H4 (cell line): ENCODE data around the gene KLHL42. TPM values are rescaled to one million over a fixed set of nuclear protein-coding genes. Genes with fewer than 3 reads are reported as not detected.
A peak's percentile ranks its signal among the peaks of the same experiment; 100 is the strongest.
"Not testable (repeated sequence)": the region's sequence is repeated elsewhere in the genome, so short reads cannot be mapped to it uniquely, and the experiment has no call there.

Source experiments
- DNase-seq: peaks from one replicate; pipeline ENCODE4 v3.0.0-alpha.2; 2015; ENCODE audit warnings: low spot score
- total RNA-seq: library from RNA; depleted of rRNA; stranded (reverse); fragments of >200 nt; shearing (Covaris generic); gene quantifications from 2 replicates; pipeline ENCODE4 v1.2.3, GENCODE V29; 2014

KLHL42 gene
- total RNA-seq, 1 experiment from 2014 or later, result 7.4 TPM

- DNase-seq, result no peak
These were observed 37.7 kb downstream of the KLHL42 start for GRCh38 chr12:27817766-27818165.

GRCh38 chr12:27818401-27818918 lies 38.4 kb downstream of the KLHL42 start:
- peak; percentile 9 for DNase-seq

GRCh38 chr12:27820564-27820963 lies 40.5 kb downstream of the KLHL42 start:
- no peak for DNase-seq

GRCh38 chr12:27821259-27821973 lies 41.4 kb downstream of the KLHL42 start:
- DNase-seq, result peak; percentile 55

- peak; percentile 23 for DNase-seq
These were observed 42.2 kb downstream of the KLHL42 start for GRCh38 chr12:27822076-27822712.

- DNase-seq, result no peak
These were observed 43.0 kb downstream of the KLHL42 start for GRCh38 chr12:27823038-27823437.

- DNase-seq, result no peak
These were observed 44.3 kb downstream of the KLHL42 start for GRCh38 chr12:27824126-27824842.

- DNase-seq, result no peak
These were observed 46.0 kb downstream of the KLHL42 start for GRCh38 chr12:27826076-27826475.

GRCh38 chr12:27828196-27828595 lies 48.2 kb downstream of the KLHL42 start:
- DNase-seq, result no peak

- DNase-seq, result no peak
These were observed 58.6 kb downstream of the KLHL42 start for GRCh38 chr12:27838543-27839185.

GRCh38 chr12:27840229-27840999 lies 60.4 kb downstream of the KLHL42 start:
- DNase-seq, result no peak

- DNase-seq, result no peak
These were observed 61.4 kb downstream of the KLHL42 start for GRCh38 chr12:27841392-27841882.

GRCh38 chr12:27843714-27844245 lies 63.7 kb downstream of the KLHL42 start:
- DNase-seq, result peak; percentile 86

- peak; percentile 51 for DNase-seq
These were observed 64.5 kb downstream of the KLHL42 start for GRCh38 chr12:27844366-27845090.

- DNase-seq, result no peak
These were observed 65.2 kb downstream of the KLHL42 start for GRCh38 chr12:27845187-27845586.

GRCh38 chr12:27845706-27846105 lies 65.7 kb downstream of the KLHL42 start:
- DNase-seq, result not testable (repeated sequence)

- DNase-seq, result not testable (repeated sequence)
These were observed 67.3 kb downstream of the KLHL42 start for GRCh38 chr12:27847293-27847692.

GRCh38 chr12:27851311-27851710 lies 71.3 kb downstream of the KLHL42 start:
- DNase-seq, result no peak

GRCh38 chr12:27852117-27852516 lies 72.1 kb downstream of the KLHL42 start:
- no peak for DNase-seq
